ENCODE measurements around the gene GPR162. TPM values are rescaled to one million over a fixed set of nuclear protein-coding genes. Genes with fewer than 3 reads are reported as not detected.
"Not testable (repeated sequence)": the region's sequence is repeated elsewhere in the genome, so short reads cannot be mapped to it uniquely, and the experiment has no call there.

The GPR162 gene
- total and polyA plus RNA-seq, 7 donors: 1.2 to 16.1 (median 7.3) TPM

DNA sequence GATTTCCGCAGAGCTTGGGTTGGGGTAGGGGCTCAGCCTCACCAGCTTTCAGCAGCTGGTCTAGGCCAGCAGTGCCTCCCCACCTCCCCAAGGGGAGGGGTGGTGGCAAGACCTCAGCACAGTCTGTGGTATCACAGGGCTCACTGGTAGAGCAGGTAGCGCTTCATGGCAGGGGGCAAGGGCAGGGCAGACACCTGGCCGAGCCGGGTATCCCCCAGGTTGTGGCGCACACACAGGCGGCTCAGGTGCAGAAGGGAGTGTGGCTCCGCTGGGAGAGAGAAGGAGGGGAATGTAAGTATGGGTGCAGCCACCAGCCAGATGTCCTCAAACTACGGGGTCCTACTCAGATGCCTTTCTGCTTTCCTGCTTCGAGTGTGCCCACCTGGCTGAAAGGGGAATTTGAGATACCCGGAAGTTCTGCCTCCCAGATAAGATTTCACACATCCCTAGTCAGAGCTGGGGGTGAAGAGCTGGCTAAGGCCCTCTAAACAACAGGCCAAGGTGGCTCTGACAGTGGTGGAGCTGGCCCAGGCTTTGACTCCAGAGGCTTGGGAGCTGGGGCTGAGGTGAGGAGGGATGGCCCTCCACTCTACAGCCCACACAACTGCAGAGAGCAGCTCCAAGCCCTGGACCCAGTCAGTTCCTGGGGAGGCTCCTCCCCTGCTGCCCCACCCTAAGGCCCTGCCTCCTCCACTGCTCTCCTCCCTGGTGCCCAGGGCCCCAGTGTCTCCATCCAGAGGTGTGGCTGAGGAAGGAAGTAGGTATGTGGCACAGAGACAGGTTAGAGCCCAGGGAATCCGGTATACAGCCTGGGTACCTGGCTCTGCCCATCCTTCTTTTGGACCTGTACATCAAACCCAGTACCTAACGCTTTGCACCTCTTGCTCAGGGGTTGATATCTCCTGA is 49.7 kb downstream of the GPR162 start:
- intact Hi-C loops (cut with DNase I): loop anchor here (5.0 kb wide), 2 partner anchors 36 to 66 kb away; no protein-coding TSS in a partner anchor
- peak overlapping the region in 2 of 4 donors; percentile 77 to 85 for H3K4me3 ChIP-seq
- H3K27ac ChIP-seq: peak overlapping the region; percentile 84 to 90 (median 88)

DNA sequence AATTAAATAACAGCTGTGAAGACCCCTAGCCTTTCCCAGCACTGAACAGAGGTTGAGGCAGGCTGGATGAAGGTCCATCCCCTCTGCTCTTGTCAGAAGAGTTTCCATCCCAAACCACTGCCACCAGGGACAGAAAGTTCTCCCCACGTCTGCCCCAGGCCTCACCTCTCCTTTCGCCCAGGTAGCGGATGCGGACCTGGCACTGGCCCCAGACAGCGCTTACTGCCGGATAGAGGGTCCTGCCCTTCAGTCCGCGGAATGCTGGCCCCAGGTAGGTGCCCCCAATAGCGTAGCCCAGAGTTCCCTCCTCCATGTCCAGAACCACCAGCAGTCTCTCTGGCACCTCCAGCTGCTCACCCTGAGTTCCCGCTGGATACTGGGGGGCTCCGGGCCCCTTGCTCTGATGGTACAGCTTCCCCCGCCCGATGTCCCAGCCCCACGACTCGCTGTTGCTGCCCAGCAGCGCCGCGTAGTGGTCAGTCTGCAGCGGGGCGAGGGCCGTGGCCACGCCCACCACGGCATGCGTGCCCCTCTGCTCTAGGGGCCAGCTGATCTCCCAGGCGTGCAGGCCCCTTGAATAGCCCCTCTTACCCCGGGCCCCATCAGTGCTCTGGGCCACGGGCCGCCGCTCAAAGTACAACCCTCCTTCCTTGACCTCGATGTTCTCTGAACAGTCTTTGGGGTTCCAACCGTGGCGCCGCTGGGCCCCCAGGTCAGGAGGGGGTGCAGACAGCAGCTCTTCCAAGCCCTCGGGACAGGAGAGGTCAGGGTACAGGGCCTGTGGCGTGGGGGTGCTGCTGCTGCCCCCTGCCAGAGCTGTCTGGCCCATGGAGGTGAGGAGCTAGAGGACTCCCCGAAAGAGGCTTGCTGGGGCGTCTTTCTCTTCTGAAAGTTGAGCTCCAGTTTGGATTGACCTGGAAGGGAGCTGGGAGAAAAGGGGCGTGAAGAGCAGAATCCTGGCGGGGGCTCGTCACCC is 50.7 kb downstream of the GPR162 start:
- peak; percentile 91 for DNase-seq
- Histone ChIP-seq H3K4me1 (peaks cover 0 to 57% (median 43%) of the 10 kb centered on the region in 4 donors), H3K9me3 (no peaks in the 10 kb centered on the region), H3K36me3 (peaks cover 6 to 28% (median 19%) of the 10 kb centered on the region in 4 donors), H3K4me3 (peak overlapping the region; percentile 62 to 85 (median 74)), H3K27ac (peak overlapping the region; percentile 84 to 90 (median 88)), H3K27me3 (no peaks in the 10 kb centered on the region)
- TF ChIP-seq POLR2AphosphoS5 (IDR thresholded peaks at IDR 0.05) (peak in 3 of 4 donors; percentile 19 to 65 (median 62)), POLR2A (IDR thresholded peaks at IDR 0.05) (no peak)
- TF ChIP-seq, protein P1, sequence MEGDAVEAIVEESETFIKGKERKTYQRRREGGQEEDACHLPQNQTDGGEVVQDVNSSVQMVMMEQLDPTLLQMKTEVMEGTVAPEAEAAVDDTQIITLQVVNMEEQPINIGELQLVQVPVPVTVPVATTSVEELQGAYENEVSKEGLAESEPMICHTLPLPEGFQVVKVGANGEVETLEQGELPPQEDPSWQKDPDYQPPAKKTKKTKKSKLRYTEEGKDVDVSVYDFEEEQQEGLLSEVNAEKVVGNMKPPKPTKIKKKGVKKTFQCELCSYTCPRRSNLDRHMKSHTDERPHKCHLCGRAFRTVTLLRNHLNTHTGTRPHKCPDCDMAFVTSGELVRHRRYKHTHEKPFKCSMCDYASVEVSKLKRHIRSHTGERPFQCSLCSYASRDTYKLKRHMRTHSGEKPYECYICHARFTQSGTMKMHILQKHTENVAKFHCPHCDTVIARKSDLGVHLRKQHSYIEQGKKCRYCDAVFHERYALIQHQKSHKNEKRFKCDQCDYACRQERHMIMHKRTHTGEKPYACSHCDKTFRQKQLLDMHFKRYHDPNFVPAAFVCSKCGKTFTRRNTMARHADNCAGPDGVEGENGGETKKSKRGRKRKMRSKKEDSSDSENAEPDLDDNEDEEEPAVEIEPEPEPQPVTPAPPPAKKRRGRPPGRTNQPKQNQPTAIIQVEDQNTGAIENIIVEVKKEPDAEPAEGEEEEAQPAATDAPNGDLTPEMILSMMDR (IDR thresholded peaks at IDR 0.05): peak; percentile 82 to 96 (median 84)
- 2% methylated on average over 40 of the region's 40 CpGs for WGBS, 2 donors
- intact Hi-C loops (cut with DNase I): loop anchor here (1.0 to 5.0 kb wide), 3 partner anchors 19 to 65 kb away; no protein-coding TSS in a partner anchor

More for the DNA sequence above, 49.7 kb downstream of the GPR162 start:
- DNase-seq: no peak
- no peaks in the 10 kb centered on the region for H3K9me3 ChIP-seq
- H3K27me3 ChIP-seq: no peaks in the 10 kb centered on the region
- peaks cover 0 to 63% (median 51%) of the 10 kb centered on the region in 4 donors for H3K4me1 ChIP-seq
- WGBS, 2 donors: 46 to 68% methylated on average over 12 of the region's 12 CpGs
- H3K36me3 ChIP-seq: peaks cover 6 to 28% (median 19%) of the 10 kb centered on the region in 4 donors
- TF ChIP-seq POLR2A (IDR thresholded peaks at IDR 0.05) (no peak), EP300 (IDR thresholded peaks at IDR 0.05) (no peak), POLR2AphosphoS5 (IDR thresholded peaks at IDR 0.05) (no peak)
- TF ChIP-seq, protein P1 (IDR thresholded peaks at IDR 0.05): no peak

DNA sequence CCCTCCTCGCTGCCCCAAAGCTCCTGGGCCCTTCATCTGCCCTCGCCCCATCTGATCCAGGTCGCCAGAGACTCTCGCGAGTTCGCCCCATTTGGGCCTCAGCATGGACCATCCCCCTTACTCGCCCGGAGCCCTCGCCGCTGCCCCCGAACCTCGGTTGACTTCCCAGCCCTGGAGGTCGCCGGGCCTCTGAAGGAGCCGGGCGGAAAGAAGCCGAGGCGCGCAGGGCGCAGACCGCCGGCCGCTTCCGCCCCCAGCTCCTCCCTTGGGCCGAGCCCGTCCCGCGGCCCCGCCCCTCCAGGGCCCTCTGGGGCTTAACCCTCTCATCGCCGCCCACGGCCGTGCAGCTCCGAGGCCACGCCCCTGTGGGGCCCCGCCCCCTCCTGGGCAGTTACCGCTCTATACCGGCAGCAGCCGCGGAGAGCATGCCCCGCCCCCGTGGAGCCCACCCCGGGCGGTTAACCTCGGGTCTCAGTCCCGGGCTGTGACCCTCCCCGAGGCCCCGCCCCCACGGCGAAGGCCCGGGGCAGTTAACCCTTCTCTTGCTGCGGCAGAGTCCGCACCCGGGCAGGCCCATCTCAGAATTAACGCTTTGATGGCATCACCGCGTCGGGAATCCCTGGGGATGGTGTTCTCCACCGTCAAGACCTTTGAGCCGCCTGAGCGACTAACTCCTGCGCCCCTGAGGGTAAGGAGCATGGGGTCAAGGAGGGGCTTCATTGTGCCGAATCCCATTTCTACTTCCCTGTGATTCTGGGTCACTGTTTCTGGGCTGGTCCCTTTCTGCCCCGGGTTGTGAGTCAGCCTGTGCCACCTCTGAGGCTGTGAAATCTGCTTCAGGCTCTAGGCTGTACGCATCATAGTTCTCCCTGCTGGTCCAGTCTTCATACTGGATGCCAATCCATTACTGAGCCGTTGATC is 51.7 kb downstream of the GPR162 start, which contains the start of gene SPSB2:
Gene SPSB2 (minus strand): TSS at position 210 of the 921 bp plus-strand sequence. CDS start 402 bp downstream, outside the sequence.
- WGBS, 2 donors: 1% methylated on average over 66 of the region's 66 CpGs
- intact Hi-C loops (cut with DNase I): loop anchor here (1.0 to 5.0 kb wide), 3 partner anchors 18 to 64 kb away; no protein-coding TSS in a partner anchor
- Histone ChIP-seq H3K9me3 (no peaks in the 10 kb centered on the region), H3K27ac (peak within 1 kb of the TSS; percentile 84 to 90 (median 88)), H3K27me3 (no peaks in the 10 kb centered on the region), H3K4me1 (peaks cover 0 to 54% (median 41%) of the 10 kb centered on the region in 4 donors), H3K4me3 (peak within 1 kb of the TSS; percentile 62 to 85 (median 74)), H3K36me3 (peaks cover 6 to 28% (median 19%) of the 10 kb centered on the region in 4 donors)
- TF ChIP-seq POLR2AphosphoS5 (IDR thresholded peaks at IDR 0.05) (peak; percentile 79 to 90 (median 86)), EP300 (IDR thresholded peaks at IDR 0.05) (no peak), POLR2A (IDR thresholded peaks at IDR 0.05) (peak; percentile 72 to 74)
- TF ChIP-seq, protein P1 (IDR thresholded peaks at IDR 0.05): no peak
- DNase-seq: peak; percentile 99

DNA sequence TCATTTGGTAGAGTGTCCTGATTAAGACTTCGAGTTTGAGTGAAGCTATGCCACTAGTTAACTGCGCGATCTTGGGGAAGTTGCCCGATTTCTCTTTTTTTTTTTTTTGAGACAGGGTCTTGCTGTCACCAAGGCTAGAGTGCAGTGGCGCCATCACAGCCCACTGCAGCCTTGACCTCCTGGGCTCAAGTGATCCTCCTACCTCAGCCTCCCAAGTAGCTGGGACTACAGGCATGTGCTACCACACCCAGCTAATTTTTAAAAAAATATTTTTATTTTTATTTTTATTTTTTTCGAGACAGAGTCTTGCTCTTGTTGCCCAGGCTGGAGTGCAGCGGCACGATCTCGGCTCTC is 52.4 kb downstream of the GPR162 start:
- H3K4me3 ChIP-seq: peak overlapping the region; percentile 62 to 85 (median 74)
- intact Hi-C loops (cut with DNase I): loop anchor here (5.0 kb wide), 2 partner anchors 33 to 63 kb away; no protein-coding TSS in a partner anchor
- not testable (repeated sequence) for H3K9me3 ChIP-seq, DNase-seq, H3K27me3 ChIP-seq
- peak overlapping the region; percentile 84 to 90 (median 88) for H3K27ac ChIP-seq
- peaks cover 0 to 48% (median 34%) of the 10 kb centered on the region in 4 donors for H3K4me1 ChIP-seq
- WGBS, 2 donors: 46 to 55% methylated on average over 9 of the region's 9 CpGs
- peaks cover 6 to 28% (median 19%) of the 10 kb centered on the region in 4 donors for H3K36me3 ChIP-seq

Other genes with a start within 250 kb of the GPR162 start
- 100 to 1,000 TPM; 204 to 254 (median 217) TPM for gene CHD4, start 214.4 kb upstream of the GPR162 start, total RNA-seq
- gene CHD4, start 214.4 kb upstream of the GPR162 start, polyA plus RNA-seq: 100 to 1,000 TPM in 1 of 3 donors, 10 to 100 TPM in 2; 49.2 to 113 (median 53.6) TPM
- 1 to 10 TPM in 2 of 4 donors, under 1 TPM in 2; 0.27 to 1.5 (median 0.67) TPM for gene LPAR5, start 185.9 kb upstream of the GPR162 start, total RNA-seq
- 10 to 100 TPM in 1 of 3 donors, 1 to 10 TPM in 2; 4.2 to 16.5 (median 6.0) TPM for gene LPAR5, start 185.9 kb upstream of the GPR162 start, polyA plus RNA-seq
- gene ACRBP, start 174.4 kb upstream of the GPR162 start, total RNA-seq: 1 to 10 TPM; 1.2 to 3.9 (median 1.6) TPM
- gene ACRBP, start 174.4 kb upstream of the GPR162 start, polyA plus RNA-seq: 1 to 10 TPM in 2 of 3 donors, not detected in 1; 2.3 to 3.1 TPM
- gene ING4, start 158.7 kb upstream of the GPR162 start, total RNA-seq: 10 to 100 TPM; 52.8 to 85.9 (median 63.4) TPM
- 10 to 100 TPM; 37.8 to 59.5 (median 42.5) TPM for gene ING4, start 158.7 kb upstream of the GPR162 start, polyA plus RNA-seq
- gene ZNF384, start 132.4 kb upstream of the GPR162 start, total RNA-seq: 10 to 100 TPM; 24.0 to 32.6 (median 28.7) TPM
- gene ZNF384, start 132.4 kb upstream of the GPR162 start, polyA plus RNA-seq: 10 to 100 TPM; 22.7 to 40.3 (median 30.0) TPM
- gene PIANP, start 121.0 kb upstream of the GPR162 start, total RNA-seq: under 1 TPM; 0.27 to 0.55 (median 0.43) TPM
- gene PIANP, start 121.0 kb upstream of the GPR162 start, polyA plus RNA-seq: 1 to 10 TPM in 2 of 3 donors, under 1 TPM in 1; 0.46 to 2.0 (median 1.2) TPM
- 10 to 100 TPM; 51.3 to 69.3 (median 60.1) TPM for gene COPS7A, start 97.8 kb upstream of the GPR162 start, total RNA-seq
- 10 to 100 TPM; 48.6 to 52.5 (median 52.3) TPM for gene COPS7A, start 97.8 kb upstream of the GPR162 start, polyA plus RNA-seq
- 100 to 1,000 TPM; 148 to 163 (median 159) TPM for gene MLF2, start 68.7 kb upstream of the GPR162 start, total RNA-seq
- 100 to 1,000 TPM; 157 to 220 (median 178) TPM for gene MLF2, start 68.7 kb upstream of the GPR162 start, polyA plus RNA-seq
- 100 to 1,000 TPM; 196 to 392 (median 255) TPM for gene PTMS, start 55.5 kb upstream of the GPR162 start, total RNA-seq
- 100 to 1,000 TPM in 2 of 3 donors, 10 to 100 TPM in 1; 93.2 to 198 (median 174) TPM for gene PTMS, start 55.5 kb upstream of the GPR162 start, polyA plus RNA-seq
- 1 to 10 TPM; 1.4 to 6.9 (median 3.0) TPM for gene LAG3, start 49.3 kb upstream of the GPR162 start, total RNA-seq
- 1 to 10 TPM in 2 of 3 donors, under 1 TPM in 1; 0.60 to 4.2 (median 1.4) TPM for gene LAG3, start 49.3 kb upstream of the GPR162 start, polyA plus RNA-seq
- gene CD4, start 32.3 kb upstream of the GPR162 start, total RNA-seq: 10 to 100 TPM in 3 of 4 donors, 1 to 10 TPM in 1; 2.5 to 12.8 (median 11.5) TPM
- 10 to 100 TPM in 2 of 3 donors, 1 to 10 TPM in 1; 4.8 to 29.7 (median 26.6) TPM for gene CD4, start 32.3 kb upstream of the GPR162 start, polyA plus RNA-seq
- gene P3H3, start 6.6 kb downstream of the GPR162 start, total RNA-seq: 10 to 100 TPM; 16.4 to 69.8 (median 20.5) TPM
- 1 to 10 TPM in 2 of 3 donors, under 1 TPM in 1; 0.60 to 6.0 (median 1.2) TPM for gene P3H3, start 6.6 kb downstream of the GPR162 start, polyA plus RNA-seq
- 1 to 10 TPM in 3 of 4 donors, under 1 TPM in 1; 0.36 to 8.9 (median 2.2) TPM for gene GNB3, start 19.1 kb downstream of the GPR162 start, total RNA-seq
- 1 to 10 TPM in 2 of 3 donors, under 1 TPM in 1; 0.46 to 1.2 (median 1.1) TPM for gene GNB3, start 19.1 kb downstream of the GPR162 start, polyA plus RNA-seq
- 1 to 10 TPM in 1 of 4 donors, under 1 TPM in 3; 0.33 to 2.8 (median 0.45) TPM for gene CDCA3, start 29.5 kb downstream of the GPR162 start, total RNA-seq
- gene CDCA3, start 29.5 kb downstream of the GPR162 start, polyA plus RNA-seq: 10 to 100 TPM in 1 of 3 donors, 1 to 10 TPM in 2; 4.8 to 31.2 (median 8.6) TPM
- gene USP5, start 30.3 kb downstream of the GPR162 start, total RNA-seq: 10 to 100 TPM; 37.1 to 44.7 (median 41.5) TPM
- 10 to 100 TPM; 25.4 to 51.5 (median 26.4) TPM for gene USP5, start 30.3 kb downstream of the GPR162 start, polyA plus RNA-seq
- 100 to 1,000 TPM; 194 to 345 (median 299) TPM for gene TPI1, start 45.7 kb downstream of the GPR162 start, total RNA-seq
- 100 to 1,000 TPM; 808 to 994 (median 968) TPM for gene TPI1, start 45.7 kb downstream of the GPR162 start, polyA plus RNA-seq
- gene SPSB2, start 51.5 kb downstream of the GPR162 start, total RNA-seq: 10 to 100 TPM in 1 of 4 donors, 1 to 10 TPM in 3; 4.6 to 10.5 (median 8.2) TPM
- 10 to 100 TPM; 13.4 to 17.4 (median 13.5) TPM for gene SPSB2, start 51.5 kb downstream of the GPR162 start, polyA plus RNA-seq
- 10 to 100 TPM; 12.2 to 21.0 (median 13.5) TPM for gene LRRC23, start 83.0 kb downstream of the GPR162 start, total RNA-seq
- gene LRRC23, start 83.0 kb downstream of the GPR162 start, polyA plus RNA-seq: 10 to 100 TPM in 1 of 3 donors, 1 to 10 TPM in 2; 5.3 to 11.4 (median 5.5) TPM
- 10 to 100 TPM; 26.3 to 37.5 (median 35.0) TPM for gene ENO2, start 92.8 kb downstream of the GPR162 start, total RNA-seq
- gene ENO2, start 92.8 kb downstream of the GPR162 start, polyA plus RNA-seq: 10 to 100 TPM in 1 of 3 donors, 1 to 10 TPM in 2; 1.8 to 15.6 (median 3.0) TPM
- 100 to 1,000 TPM in 1 of 4 donors, 10 to 100 TPM in 3; 46.4 to 138 (median 60.3) TPM for gene ATN1, start 106.1 kb downstream of the GPR162 start, total RNA-seq
- gene ATN1, start 106.1 kb downstream of the GPR162 start, polyA plus RNA-seq: 10 to 100 TPM; 30.1 to 78.8 (median 33.0) TPM
- not detected for gene RNU7-1, start 122.0 kb downstream of the GPR162 start, total RNA-seq
- not detected for gene RNU7-1, start 122.0 kb downstream of the GPR162 start, polyA plus RNA-seq
- 100 to 1,000 TPM; 465 to 697 (median 652) TPM for gene C12orf57, start 122.2 kb downstream of the GPR162 start, total RNA-seq
- gene C12orf57, start 122.2 kb downstream of the GPR162 start, polyA plus RNA-seq: 100 to 1,000 TPM; 305 to 810 (median 418) TPM
- gene PTPN6, start 129.5 kb downstream of the GPR162 start, total RNA-seq: 10 to 100 TPM in 3 of 4 donors, 1 to 10 TPM in 1; 5.3 to 13.6 (median 11.8) TPM
- gene PTPN6, start 129.5 kb downstream of the GPR162 start, polyA plus RNA-seq: 10 to 100 TPM; 42.1 to 92.4 (median 67.3) TPM
- gene PHB2, start 148.8 kb downstream of the GPR162 start, total RNA-seq: 100 to 1,000 TPM; 211 to 327 (median 285) TPM
- 100 to 1,000 TPM; 180 to 283 (median 184) TPM for gene PHB2, start 148.8 kb downstream of the GPR162 start, polyA plus RNA-seq
- 10 to 100 TPM; 18.8 to 32.3 (median 22.7) TPM for gene EMG1, start 149.1 kb downstream of the GPR162 start, total RNA-seq
- gene EMG1, start 149.1 kb downstream of the GPR162 start, polyA plus RNA-seq: 10 to 100 TPM; 19.2 to 33.0 (median 21.3) TPM
- 10 to 100 TPM; 18.6 to 27.0 (median 25.4) TPM for gene LPCAT3, start 196.7 kb downstream of the GPR162 start, total RNA-seq
- gene LPCAT3, start 196.7 kb downstream of the GPR162 start, polyA plus RNA-seq: 10 to 100 TPM in 2 of 3 donors, 1 to 10 TPM in 1; 7.8 to 47.9 (median 16.9) TPM
- gene C1S, start 238.9 kb downstream of the GPR162 start, total RNA-seq: 100 to 1,000 TPM; 420 to 622 (median 463) TPM
- 100 to 1,000 TPM in 1 of 3 donors, 10 to 100 TPM in 2; 15.5 to 244 (median 52.9) TPM for gene C1S, start 238.9 kb downstream of the GPR162 start, polyA plus RNA-seq

Data from sigmoid colon (tissue), 7 donors.